GM18505 (cell line): ENCODE measurements around the gene MRPL22.
A peak's percentile ranks its signal among the peaks of the same experiment; 100 is the strongest.
"Not testable (repeated sequence)": the region's sequence is repeated elsewhere in the genome, so short reads cannot be mapped to it uniquely, and the experiment has no call there.

Source experiments
- ATAC-seq: cut with Tn5 transposase; IDR thresholded peaks from one replicate; pipeline ENCODE4 v1.9.1; 2021; ENCODE audit not compliant: unreplicated experiment
- POLR2A ChIP-seq: IDR thresholded peaks from 4 replicates; pipeline ENCODE4 v1.6.1; 2011; ENCODE audit warnings: borderline replicate concordance; ENCODE audit not compliant: insufficient read depth, insufficient read length; ENCODE audit errors: extremely low read depth

Gene MRPL22

GRCh38 chr5:154995679-154996078, 54.8 kb downstream of the MRPL22 start:
- ATAC-seq = no peak
- no peak for TF ChIP-seq POLR2A

- TF ChIP-seq POLR2A = no peak
- ATAC-seq = no peak
Observed at GRCh38 chr5:154997746-154998145, 56.9 kb downstream of the MRPL22 start.

- no peak for TF ChIP-seq POLR2A
- ATAC-seq = peak; percentile 65
Observed at GRCh38 chr5:154999865-155000264, 59.0 kb downstream of the MRPL22 start.

- no peak for ATAC-seq
- no peak for TF ChIP-seq POLR2A
Observed at GRCh38 chr5:155001523-155001922, 60.6 kb downstream of the MRPL22 start.

GRCh38 chr5:155002722-155003121, 61.8 kb downstream of the MRPL22 start:
- ATAC-seq = not testable (repeated sequence)

GRCh38 chr5:155004138-155004744, 63.4 kb downstream of the MRPL22 start:
- ATAC-seq = no peak
- no peak for TF ChIP-seq POLR2A

- ATAC-seq = not testable (repeated sequence)
Observed at GRCh38 chr5:155006265-155006664, 65.4 kb downstream of the MRPL22 start.

- ATAC-seq = no peak
- TF ChIP-seq POLR2A = no peak
Observed at GRCh38 chr5:155008669-155009068, 67.8 kb downstream of the MRPL22 start.

- no peak for TF ChIP-seq POLR2A
- ATAC-seq = no peak
Observed at GRCh38 chr5:155010881-155011280, 70.0 kb downstream of the MRPL22 start.

GRCh38 chr5:155013526-155013925, 72.7 kb downstream of the MRPL22 start, which contains the start of gene KIF4B:
TSS of gene KIF4B (plus strand) at chr5:155013755. CDS start at chr5:155013860, 105 bp downstream.
- TF ChIP-seq POLR2A = no peak
- no peak for ATAC-seq

GRCh38 chr5:155015239-155015638, 74.4 kb downstream of the MRPL22 start:
- no peak for TF ChIP-seq POLR2A
- ATAC-seq = no peak

- TF ChIP-seq POLR2A = no peak
- peak; percentile 98 for ATAC-seq
Observed at GRCh38 chr5:155017610-155018009, 76.7 kb downstream of the MRPL22 start.
